ENCODE data around the gene RHOT2.

Gene RHOT2

GRCh38 chr16:667780-668518 lies at the start of gene RHOT2:
Gene RHOT2 (plus strand): TSS chr16:668132. CDS start chr16:668200, 68 bp downstream.
- DNase-seq (ENCODE audit: low read depth) = peak; percentile 97

- no peak for DNase-seq (ENCODE audit: low read depth)
These were observed 48.3 kb upstream of the RHOT2 start for GRCh38 chr16:619476-620100.

GRCh38 chr16:620700-621525 lies 47.0 kb upstream of the RHOT2 start:
- DNase-seq (ENCODE audit: low read depth) = no peak

GRCh38 chr16:621526-622105 lies 46.3 kb upstream of the RHOT2 start:
- no peak for DNase-seq (ENCODE audit: low read depth)

- no peak for DNase-seq (ENCODE audit: low read depth)
These were observed 45.0 kb upstream of the RHOT2 start for GRCh38 chr16:622920-623280.

GRCh38 chr16:624526-625070 lies 43.3 kb upstream of the RHOT2 start:
- DNase-seq (ENCODE audit: low read depth) = no peak

- DNase-seq (ENCODE audit: low read depth) = no peak
These were observed 42.6 kb upstream of the RHOT2 start for GRCh38 chr16:625117-625976.

- no peak for DNase-seq (ENCODE audit: low read depth)
These were observed 41.8 kb upstream of the RHOT2 start for GRCh38 chr16:625977-626765.

GRCh38 chr16:626787-627453 lies 41.0 kb upstream of the RHOT2 start:
- no peak for DNase-seq (ENCODE audit: low read depth)

GRCh38 chr16:627454-628239 lies 40.3 kb upstream of the RHOT2 start:
- DNase-seq (ENCODE audit: low read depth) = no peak

GRCh38 chr16:628321-629061 lies 39.4 kb upstream of the RHOT2 start:
- no peak for DNase-seq (ENCODE audit: low read depth)

GRCh38 chr16:629185-629832 lies 38.6 kb upstream of the RHOT2 start:
- no peak for DNase-seq (ENCODE audit: low read depth)

- DNase-seq (ENCODE audit: low read depth) = no peak
These were observed 38.1 kb upstream of the RHOT2 start for GRCh38 chr16:629833-630248.

- DNase-seq (ENCODE audit: low read depth) = no peak
These were observed 37.6 kb upstream of the RHOT2 start for GRCh38 chr16:630249-630814.

- DNase-seq (ENCODE audit: low read depth) = no peak
These were observed 37.0 kb upstream of the RHOT2 start, which contains the start of gene WFIKKN1 for GRCh38 chr16:630815-631405. Gene WFIKKN1 (plus strand): TSS chr16:630985. CDS start chr16:631254, 269 bp downstream.

GRCh38 chr16:631808-632358 lies 36.0 kb upstream of the RHOT2 start:
- DNase-seq (ENCODE audit: low read depth) = no peak

All from activated T-cell treated with anti-CD3 and anti-CD28 coated beads for 48 hours (primary cell).